Lower leg skin (tissue), 3 donors: ENCODE measurements around the gene UGT2B15.

ENCODE experiments used
- CTCF ChIP-seq, 3 donors: fragments of 450-650 bp; IDR thresholded peaks; one replicate each; pipeline ENCODE4 v1.5.1; 2016; ENCODE audit warnings: antibody characterized with exemption in 3 of 3, mild to moderate bottlenecking in 3 of 3, moderate library complexity in 2 of 3
- POLR2A ChIP-seq, 2 donors: fragments of 450-650 bp; IDR thresholded peaks; one replicate each; pipeline ENCODE4 v1.6.1; 2016 to 2017; ENCODE audit warnings: antibody characterized with exemption in 2 of 2, mild to moderate bottlenecking in 1 of 2, moderate library complexity in 1 of 2

GRCh38 chr4:68718447-68719074 is 48.1 kb upstream of the UGT2B15 start:
- TF ChIP-seq CTCF (IDR thresholded peaks at IDR 0.05) (no peak), POLR2A (IDR thresholded peaks at IDR 0.05) (no peak)
